OCI-LY1 (cell line): ENCODE data around the gene PTGIS.

Experiments used
- H2AFZ ChIP-seq: fragments of 200-600 bp; sonication (generic), shearing (Covaris generic); 2 replicates; pipeline ENCODE4 v1.6.0; 2014; ENCODE audit warnings: antibody characterized with exemption, mild to moderate bottlenecking, low read length
- H3F3A ChIP-seq: fragments of 200-600 bp; sonication (generic), shearing (Covaris generic); 2 replicates; pipeline ENCODE4 v1.6.0; 2014; ENCODE audit warnings: mild to moderate bottlenecking, antibody characterized with exemption, low read length, moderate library complexity; ENCODE audit not compliant: insufficient read depth
- H3K27ac ChIP-seq: fragments of 200-600 bp; sonication (generic); 2 replicates; pipeline ENCODE4 v1.5.1; 2014; ENCODE audit warnings: low read length, mixed run types, mild to moderate bottlenecking, low read depth; ENCODE audit not compliant: poor library complexity, severe bottlenecking
- H3K27me3 ChIP-seq: fragments of 200-600 bp; sonication (generic); 2 replicates; pipeline ENCODE4 v1.6.0; 2014; ENCODE audit warnings: antibody characterized with exemption, mild to moderate bottlenecking, low read length, moderate library complexity; ENCODE audit not compliant: insufficient read depth
- H3K36me3 ChIP-seq: fragments of 200-600 bp; sonication (generic); 2 replicates; pipeline ENCODE4 v1.6.1; 2014; ENCODE audit warnings: mild to moderate bottlenecking, antibody characterized with exemption, low read length, moderate library complexity, mixed read lengths; ENCODE audit not compliant: insufficient read depth
- H3K4me1 ChIP-seq: fragments of 200-600 bp; sonication (generic); 2 replicates; pipeline ENCODE4 v1.5.1; 2014; ENCODE audit warnings: mild to moderate bottlenecking, low read length, moderate library complexity; ENCODE audit not compliant: insufficient read depth, severe bottlenecking
- H3K4me2 ChIP-seq: fragments of 200-600 bp; sonication (generic), shearing (Covaris generic); 2 replicates; pipeline ENCODE4 v1.6.1; 2014; ENCODE audit warnings: low read length
- H3K4me3 ChIP-seq: fragments of 200-600 bp; sonication (generic); 2 replicates; pipeline ENCODE4 v1.5.1; 2014; ENCODE audit warnings: low read length, low read depth, mild to moderate bottlenecking, mixed read lengths; ENCODE audit not compliant: poor library complexity, severe bottlenecking
- H3K79me2 ChIP-seq: fragments of 200-600 bp; shearing (Covaris generic); 2 replicates; pipeline ENCODE4 v1.6.1; 2016; ENCODE audit warnings: mixed run types, low read length, mixed read lengths; ENCODE audit not compliant: insufficient read depth
- H3K9ac ChIP-seq: fragments of 200-600 bp; sonication (generic), shearing (Covaris generic); 2 replicates; pipeline ENCODE4 v1.6.1; 2014; ENCODE audit warnings: mild to moderate bottlenecking, low read length, mixed read lengths
- H3K9me2 ChIP-seq: fragments of 200-600 bp; sonication (generic), shearing (Covaris generic); 2 replicates; pipeline ENCODE4 v1.6.1; 2014; ENCODE audit warnings: low read depth, mild to moderate bottlenecking, low read length, mixed read lengths
- H3K9me3 ChIP-seq: fragments of 200-600 bp; shearing (Covaris generic); 2 replicates; pipeline ENCODE4 v1.6.1; 2014; ENCODE audit warnings: low read length, mixed read lengths
- H4K20me1 ChIP-seq: fragments of 200-600 bp; sonication (generic), shearing (Covaris generic); 2 replicates; pipeline ENCODE4 v1.6.0; 2016; ENCODE audit warnings: mild to moderate bottlenecking, low read length; ENCODE audit not compliant: insufficient read depth
- EZH2 ChIP-seq: fragments of 200-600 bp; sonication (generic), shearing (Covaris generic); IDR thresholded peaks from 2 replicates; pipeline ENCODE4 v1.8.0; 2017; ENCODE audit warnings: borderline replicate concordance, mixed run types, mild to moderate bottlenecking, antibody characterized with exemption, low read length, moderate library complexity, mixed read lengths
- TF ChIP-seq, protein P1 (sequence below): fragments of 200-600 bp; sonication (generic), shearing (Covaris generic); IDR thresholded peaks from 2 replicates; pipeline ENCODE4 v1.5.1; 2017; ENCODE audit warnings: mild to moderate bottlenecking, antibody characterized with exemption, low read length, moderate library complexity, mixed read lengths

PTGIS gene

GRCh38 chr20:49575551-49576060 is 7.7 kb upstream of the PTGIS start:
- 0 out of 2 replicates have a peak, but pooled peaks cover under 1% of the 10 kb centered on the region for H3K27me3 ChIP-seq
- no peaks in the 10 kb centered on the region for H3K79me2 ChIP-seq
- no peaks in the 10 kb centered on the region for H3K9me3 ChIP-seq
- no peak overlapping the region for H3K4me3 ChIP-seq
- no peaks in the 10 kb centered on the region for H3K9me2 ChIP-seq
- TF ChIP-seq, protein P1, sequence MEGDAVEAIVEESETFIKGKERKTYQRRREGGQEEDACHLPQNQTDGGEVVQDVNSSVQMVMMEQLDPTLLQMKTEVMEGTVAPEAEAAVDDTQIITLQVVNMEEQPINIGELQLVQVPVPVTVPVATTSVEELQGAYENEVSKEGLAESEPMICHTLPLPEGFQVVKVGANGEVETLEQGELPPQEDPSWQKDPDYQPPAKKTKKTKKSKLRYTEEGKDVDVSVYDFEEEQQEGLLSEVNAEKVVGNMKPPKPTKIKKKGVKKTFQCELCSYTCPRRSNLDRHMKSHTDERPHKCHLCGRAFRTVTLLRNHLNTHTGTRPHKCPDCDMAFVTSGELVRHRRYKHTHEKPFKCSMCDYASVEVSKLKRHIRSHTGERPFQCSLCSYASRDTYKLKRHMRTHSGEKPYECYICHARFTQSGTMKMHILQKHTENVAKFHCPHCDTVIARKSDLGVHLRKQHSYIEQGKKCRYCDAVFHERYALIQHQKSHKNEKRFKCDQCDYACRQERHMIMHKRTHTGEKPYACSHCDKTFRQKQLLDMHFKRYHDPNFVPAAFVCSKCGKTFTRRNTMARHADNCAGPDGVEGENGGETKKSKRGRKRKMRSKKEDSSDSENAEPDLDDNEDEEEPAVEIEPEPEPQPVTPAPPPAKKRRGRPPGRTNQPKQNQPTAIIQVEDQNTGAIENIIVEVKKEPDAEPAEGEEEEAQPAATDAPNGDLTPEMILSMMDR, result no peak
- no peak for TF ChIP-seq EZH2
- H3K36me3 ChIP-seq, result no peaks in the 10 kb centered on the region; the same call in 1 of the 2 replicates
- H3F3A ChIP-seq, result no peaks in the 10 kb centered on the region
- no peak overlapping the region for H2AFZ ChIP-seq
- peaks cover 17% of the 10 kb centered on the region for H3K4me1 ChIP-seq
- H3K9ac ChIP-seq, result no peak overlapping the region
- no peak overlapping the region for H3K4me2 ChIP-seq
- no peaks in the 10 kb centered on the region for H4K20me1 ChIP-seq
- H3K27ac ChIP-seq, result no peak overlapping the region

DNA sequence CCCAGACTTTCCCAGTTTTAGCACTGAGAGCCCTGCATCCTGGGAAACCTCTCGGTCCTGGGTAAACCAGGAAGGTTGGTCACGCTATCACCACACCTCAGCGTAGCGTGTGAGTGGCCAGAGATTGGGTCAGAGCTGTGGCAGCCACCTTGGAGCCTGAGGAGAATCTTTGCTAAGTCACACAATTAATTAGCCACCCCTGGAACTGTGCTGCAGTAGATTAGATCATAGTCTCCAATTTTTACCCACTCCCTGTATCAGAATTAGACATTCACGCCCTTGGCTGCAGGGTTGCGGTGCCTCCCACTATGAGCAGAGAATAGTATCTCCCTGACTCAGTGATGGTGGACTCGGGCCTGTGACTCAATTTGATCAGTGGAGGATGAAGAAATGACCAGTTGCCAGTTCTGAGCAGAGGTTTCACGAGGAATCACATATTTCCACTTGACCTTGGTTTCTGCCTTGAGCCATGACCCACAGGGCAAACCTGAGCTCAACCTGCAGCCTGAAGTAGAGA is 6.0 kb upstream of the PTGIS start:
- H3K4me1 ChIP-seq, result peaks cover 17% of the 10 kb centered on the region
- no peak overlapping the region for H3K27ac ChIP-seq
- no peaks in the 10 kb centered on the region for H3K79me2 ChIP-seq
- no peak overlapping the region for H3K9ac ChIP-seq
- H3K36me3 ChIP-seq, result no peaks in the 10 kb centered on the region; the same call in 1 of the 2 replicates
- H3K9me2 ChIP-seq, result no peaks in the 10 kb centered on the region
- H4K20me1 ChIP-seq, result no peaks in the 10 kb centered on the region
- H3K4me3 ChIP-seq, result no peak overlapping the region
- no peak for TF ChIP-seq EZH2
- TF ChIP-seq, protein P1, result no peak
- no peaks in the 10 kb centered on the region for H3K9me3 ChIP-seq
- no peak overlapping the region for H3K4me2 ChIP-seq
- H3K27me3 ChIP-seq, result 0 out of 2 replicates have a peak, but pooled peaks cover 3% of the 10 kb centered on the region
- no peaks in the 10 kb centered on the region for H3F3A ChIP-seq
- H2AFZ ChIP-seq, result no peak overlapping the region

GRCh38 chr20:49572857-49573256 is 4.9 kb upstream of the PTGIS start:
- Histone ChIP-seq H4K20me1 (no peaks in the 10 kb centered on the region), H3K79me2 (no peaks in the 10 kb centered on the region), H3K9ac (no peak overlapping the region), H3K9me2 (no peaks in the 10 kb centered on the region), H3K36me3 (no peaks in the 10 kb centered on the region; the same call in 1 of the 2 replicates), H3K4me3 (no peak overlapping the region), H3K27me3 (0 out of 2 replicates have a peak, but pooled peaks cover 3% of the 10 kb centered on the region), H3K4me2 (peak overlapping the region; percentile 23), H2AFZ (no peak overlapping the region), H3K27ac (peak overlapping the region; percentile 41), H3K9me3 (no peaks in the 10 kb centered on the region), H3K4me1 (peaks cover 17% of the 10 kb centered on the region), H3F3A (no peaks in the 10 kb centered on the region)
- TF ChIP-seq, protein P1, result no peak
- no peak for TF ChIP-seq EZH2
